Head of caudate nucleus (tissue), 42 donors: ENCODE results near the gene SV2B.
"Not testable (repeated sequence)": the region's sequence is repeated elsewhere in the genome, so short reads cannot be mapped to it uniquely, and the experiment has no call there.

Experiments used
- DNase-seq, 42 donors: peaks; one replicate each; pipeline versions ENCODE4 v3.0.0 to v3.0.0-alpha.2; 2020 to 2021; ENCODE audit warnings: mixed read lengths in 7 of 42
- intact Hi-C: fragments of 100-400 bp; cut with DNase I; formaldehyde crosslinking; loops from one replicate; pipeline ENCODE4 v1.15.0; 2022

The SV2B gene

GRCh38 chr15:91099995-91100813, at the start of gene SV2B:
SV2B (plus strand) TSS chr15:91100257; CDS start chr15:91226264, 126,007 bp downstream.
- peak in 40 of 42 donors; percentile 9 to 73 (median 48) for DNase-seq
- intact Hi-C loops, result no loop called here

GRCh38 chr15:91051248-91051647, 48.8 kb upstream of the SV2B start:
- intact Hi-C loops, result no loop called here
- DNase-seq, result no peak

GRCh38 chr15:91054816-91055215, 45.2 kb upstream of the SV2B start:
- DNase-seq, result no peak
- intact Hi-C loops, result loop anchor here (2.0 kb wide), 1 partner anchor 216 kb away; no protein-coding TSS in a partner anchor

- peak; percentile 45 to 93 (median 82) for DNase-seq
- intact Hi-C loops, result loop anchor here (2.0 kb wide), 2 partner anchors 169 to 215 kb away; no protein-coding TSS in a partner anchor
These were observed 44.3 kb upstream of the SV2B start for GRCh38 chr15:91055548-91056331.

GRCh38 chr15:91061230-91061629, 38.8 kb upstream of the SV2B start:
- DNase-seq, result peak in 1 of 42 donors; percentile 7
- intact Hi-C loops, result no loop called here

- intact Hi-C loops, result no loop called here
- DNase-seq, result no peak
These were observed 38.1 kb upstream of the SV2B start for GRCh38 chr15:91061997-91062396.

GRCh38 chr15:91065505-91065904, 34.6 kb upstream of the SV2B start:
- DNase-seq, result no peak
- intact Hi-C loops, result no loop called here

- intact Hi-C loops, result no loop called here
- no peak for DNase-seq
These were observed 33.0 kb upstream of the SV2B start for GRCh38 chr15:91067036-91067435.

- no peak for DNase-seq
- intact Hi-C loops, result no loop called here
These were observed 31.6 kb upstream of the SV2B start for GRCh38 chr15:91068436-91068835.

GRCh38 chr15:91068966-91069365, 31.1 kb upstream of the SV2B start:
- intact Hi-C loops, result no loop called here
- DNase-seq, result no peak

GRCh38 chr15:91070872-91071271, 29.2 kb upstream of the SV2B start:
- intact Hi-C loops, result no loop called here
- no peak for DNase-seq

- intact Hi-C loops, result no loop called here
These were observed 27.9 kb upstream of the SV2B start for GRCh38 chr15:91072161-91072560.

GRCh38 chr15:91073077-91073476, 27.0 kb upstream of the SV2B start:
- intact Hi-C loops, result no loop called here
- DNase-seq, result no peak

More at GRCh38 chr15:91072161-91072560, 27.9 kb upstream of the SV2B start:
- DNase-seq, result no peak

GRCh38 chr15:91073768-91074167, 26.3 kb upstream of the SV2B start:
- intact Hi-C loops, result no loop called here
- DNase-seq, result no peak

GRCh38 chr15:91075739-91076138, 24.3 kb upstream of the SV2B start:
- no peak for DNase-seq
- intact Hi-C loops, result no loop called here

- intact Hi-C loops, result no loop called here
- DNase-seq, result no peak
These were observed 23.0 kb upstream of the SV2B start for GRCh38 chr15:91077029-91077428.

- intact Hi-C loops, result not testable (repeated sequence)
These were observed 6.2 kb upstream of the SV2B start for GRCh38 chr15:91093866-91094265.

GRCh38 chr15:91098451-91098850, 1.6 kb upstream of the SV2B start:
- DNase-seq, result no peak
- intact Hi-C loops, result no loop called here

More at GRCh38 chr15:91093866-91094265, 6.2 kb upstream of the SV2B start:
- DNase-seq, result not testable (repeated sequence)

GRCh38 chr15:91099616-91099994, 452 bp upstream of the SV2B start:
- intact Hi-C loops, result no loop called here
- peak; percentile 64 to 93 (median 82) for DNase-seq
